ENCODE measurements around the gene CALN1.

The CALN1 gene

GRCh38 chr7:72266771-72267170 is 145.4 kb downstream of the CALN1 start:
- no peak overlapping the region for H3K4me3 ChIP-seq (ENCODE audit: low read depth, low read length)
- DNase-seq (ENCODE audit: low read depth): no peak
- TF ChIP-seq CTCF (IDR thresholded peaks at IDR 0.05; ENCODE audit: insufficient read depth, low read depth, low read length, missing control alignments): no peak

GRCh38 chr7:72265071-72265904 is 146.8 kb downstream of the CALN1 start:
- DNase-seq (ENCODE audit: low read depth): no peak
- TF ChIP-seq CTCF (IDR thresholded peaks at IDR 0.05; ENCODE audit: insufficient read depth, low read depth, low read length, missing control alignments): no peak
- no peak overlapping the region for H3K4me3 ChIP-seq (ENCODE audit: low read depth, low read length)

GRCh38 chr7:72260406-72260805 is 151.7 kb downstream of the CALN1 start:
- H3K4me3 ChIP-seq (ENCODE audit: low read depth, low read length): no peak overlapping the region
- no peak for TF ChIP-seq CTCF (IDR thresholded peaks at IDR 0.05; ENCODE audit: insufficient read depth, low read depth, low read length, missing control alignments)
- no peak for DNase-seq (ENCODE audit: low read depth)

GRCh38 chr7:72258074-72258473 is 154.1 kb downstream of the CALN1 start:
- no peak for DNase-seq (ENCODE audit: low read depth)
- TF ChIP-seq CTCF (IDR thresholded peaks at IDR 0.05; ENCODE audit: insufficient read depth, low read depth, low read length, missing control alignments): no peak
- no peak overlapping the region for H3K4me3 ChIP-seq (ENCODE audit: low read depth, low read length)

- no peak for TF ChIP-seq CTCF (IDR thresholded peaks at IDR 0.05; ENCODE audit: insufficient read depth, low read depth, low read length, missing control alignments)
- H3K4me3 ChIP-seq (ENCODE audit: low read depth, low read length): no peak overlapping the region
- no peak for DNase-seq (ENCODE audit: low read depth)
Measured at GRCh38 chr7:72254455-72254854, 157.7 kb downstream of the CALN1 start.

GRCh38 chr7:72249106-72249505 is 163.0 kb downstream of the CALN1 start:
- DNase-seq (ENCODE audit: low read depth): peak; percentile 2
- no peak for TF ChIP-seq CTCF (IDR thresholded peaks at IDR 0.05; ENCODE audit: insufficient read depth, low read depth, low read length, missing control alignments)
- no peak overlapping the region for H3K4me3 ChIP-seq (ENCODE audit: low read depth, low read length)
